PC-9 (cell line): ENCODE data around the gene CEACAM4. TPM values are rescaled to one million over a fixed set of nuclear protein-coding genes. Genes with fewer than 3 reads are reported as not detected.
A peak's percentile ranks its signal among the peaks of the same experiment; 100 is the strongest.

Experiments
- BruUV-seq: library from RNA; stranded (reverse); fragments of 400-500 nt; replicated peaks from 2 replicates; lab custom pipeline; 2021; lab: Mats Ljungman, UMichigan
- CTCF ChIA-PET: fragments of 300-600 bp; sonication (Branson Sonifier 250); formaldehyde crosslinking; loops from one replicate; lab custom pipeline; 2022; ENCODE audit warnings: antibody characterized with exemption; lab: Charles Lee
- POLR2A ChIA-PET: fragments of 300-600 bp; sonication (Branson Sonifier 250); formaldehyde crosslinking; loops from one replicate; lab custom pipeline; 2022; ENCODE audit warnings: antibody characterized with exemption; ENCODE audit not compliant: unreplicated experiment; lab: Charles Lee
- DNase-seq, 2 experiments: peaks; one replicate each; pipeline versions ENCODE4 v3.0.0 to v3.0.0-alpha.2; 2015 to 2022; ENCODE audit warnings: mixed read lengths in 1 of 2
- H2AFZ ChIP-seq: fragments of 200-600 bp; sonication (generic); 2 replicates; pipeline ENCODE4 v1.8.1; 2017; ENCODE audit warnings: antibody characterized with exemption
- H3F3A ChIP-seq: fragments of 200-600 bp; sonication (generic); 2 replicates; pipeline ENCODE4 v1.8.1; 2017; ENCODE audit warnings: antibody characterized with exemption, mild to moderate bottlenecking, low read depth; ENCODE audit not compliant: insufficient read depth
- H3K27ac ChIP-seq: fragments of 200-600 bp; sonication (generic); 2 replicates; pipeline ENCODE4 v1.6.1; 2016; ENCODE audit warnings: mixed run types
- H3K27me3 ChIP-seq: fragments of 200-600 bp; sonication (generic); 2 replicates; pipeline ENCODE4 v1.6.1; 2016; ENCODE audit warnings: low read depth, mixed run types; ENCODE audit not compliant: insufficient read depth
- H3K36me3 ChIP-seq: fragments of 200-600 bp; sonication (generic); 2 replicates; pipeline ENCODE4 v1.6.1; 2016; ENCODE audit warnings: low read depth, mixed run types
- H3K4me1 ChIP-seq: fragments of 200-600 bp; sonication (generic); replicated peaks from 2 replicates; pipeline ENCODE4 v1.6.1; 2016; ENCODE audit warnings: mixed run types; ENCODE audit not compliant: insufficient read depth
- H3K4me2 ChIP-seq: fragments of 200-600 bp; sonication (generic); 2 replicates; pipeline ENCODE4 v1.6.1; 2017; ENCODE audit warnings: mixed run types
- H3K4me3 ChIP-seq: fragments of 200-600 bp; sonication (generic); 2 replicates; pipeline ENCODE4 v1.6.1; 2016; ENCODE audit warnings: mixed run types
- H3K79me2 ChIP-seq: fragments of 200-600 bp; sonication (generic); 2 replicates; pipeline ENCODE4 v1.6.1; 2017; ENCODE audit warnings: low read depth, mixed run types
- H3K9me2 ChIP-seq: fragments of 200-600 bp; sonication (generic); 2 replicates; pipeline ENCODE4 v1.8.1; 2017; ENCODE audit warnings: mild to moderate bottlenecking; ENCODE audit not compliant: insufficient read depth
- H3K9me3 ChIP-seq: fragments of 200-600 bp; sonication (generic); 2 replicates; pipeline ENCODE4 v1.8.1; 2016; ENCODE audit warnings: low read depth; ENCODE audit not compliant: insufficient read depth
- H4K20me1 ChIP-seq: fragments of 200-600 bp; sonication (generic); 2 replicates; pipeline ENCODE4 v1.8.1; 2017; ENCODE audit not compliant: insufficient read depth
- EZH2 ChIP-seq: fragments of 200-600 bp; sonication (generic); IDR thresholded peaks from 2 replicates; pipeline ENCODE4 v1.8.0; 2017; ENCODE audit warnings: antibody characterized with exemption, low read depth
- intact Hi-C: fragments of 100-400 bp; cut with micrococcal nuclease; formaldehyde crosslinking; loops from one replicate; pipeline ENCODE4 v1.10.0; 2022; ENCODE audit not compliant: unreplicated experiment
- total RNA-seq: library from RNA; stranded (reverse); gene quantifications from 2 replicates; pipeline ENCODE4 v1.2.3, GENCODE V29; 2021
- TF ChIP-seq, protein P1 (sequence below): fragments of 200-600 bp; sonication (generic); conservative IDR thresholded peaks from 2 replicates; pipeline ENCODE4 v1.6.1; 2017; ENCODE audit warnings: mixed run types, antibody characterized with exemption, mild to moderate bottlenecking, moderate library complexity

Gene CEACAM4
- total RNA-seq, 1 experiment from 2014 or later, result not detected

DNA sequence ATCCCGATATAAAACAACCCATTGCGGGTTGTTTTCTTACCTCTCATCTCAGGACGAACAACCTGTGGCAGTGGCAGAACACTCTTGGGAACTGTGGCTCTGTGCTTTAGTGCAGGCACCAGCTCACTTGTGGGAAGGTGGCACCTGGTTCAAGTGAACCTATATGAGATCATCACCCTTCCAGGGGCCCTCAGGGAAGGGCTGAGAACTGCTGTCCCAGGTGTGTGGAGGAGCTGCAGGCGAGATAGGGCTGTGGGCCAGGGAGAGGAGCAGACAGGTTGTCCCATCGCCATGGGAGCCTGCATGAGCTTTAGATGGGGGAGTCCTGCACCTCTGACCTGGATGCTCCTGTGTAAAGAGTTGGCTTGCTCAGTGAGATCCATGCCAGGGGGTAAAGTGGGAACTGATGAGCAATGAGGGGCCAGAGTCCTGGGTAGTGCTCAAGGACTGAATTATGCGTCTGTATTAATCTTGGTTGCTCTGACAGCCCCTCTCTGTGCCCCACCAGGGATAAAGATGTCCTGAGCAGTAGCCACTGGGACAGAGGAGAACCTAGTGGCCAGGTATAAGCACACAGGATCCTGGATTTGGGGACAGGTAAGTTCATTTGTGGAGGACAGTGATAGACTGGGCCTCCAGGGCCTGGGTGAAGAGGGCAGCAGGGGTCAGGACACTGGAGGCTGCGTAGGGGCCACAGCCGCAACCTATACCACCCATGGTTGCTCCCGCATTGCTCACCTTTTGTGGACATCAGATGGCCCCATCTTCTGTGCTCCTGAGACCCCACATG lies 8.7 kb downstream of the CEACAM4 start:
- no peaks in the 10 kb centered on the region for H3K4me1 ChIP-seq
- no peaks in the 10 kb centered on the region for H3K9me3 ChIP-seq
- H3K27ac ChIP-seq, result no peak overlapping the region
- no TSS peak for BruUV-seq
- H3K4me2 ChIP-seq, result no peak overlapping the region
- peaks cover 73% of the 10 kb centered on the region for H3K27me3 ChIP-seq
- H4K20me1 ChIP-seq, result no peaks in the 10 kb centered on the region
- intact Hi-C loops, result no loop called here
- DNase-seq, result no peak
- ChIA-PET POLR2A (no interaction called here), CTCF (no interaction called here)
- no peaks in the 10 kb centered on the region for H3K36me3 ChIP-seq
- H3K79me2 ChIP-seq, result no peaks in the 10 kb centered on the region
- H3F3A ChIP-seq, result no peaks in the 10 kb centered on the region
- H3K9me2 ChIP-seq, result no peaks in the 10 kb centered on the region
- no peak overlapping the region for H3K4me3 ChIP-seq
- TF ChIP-seq EZH2, result no peak
- TF ChIP-seq, protein P1, sequence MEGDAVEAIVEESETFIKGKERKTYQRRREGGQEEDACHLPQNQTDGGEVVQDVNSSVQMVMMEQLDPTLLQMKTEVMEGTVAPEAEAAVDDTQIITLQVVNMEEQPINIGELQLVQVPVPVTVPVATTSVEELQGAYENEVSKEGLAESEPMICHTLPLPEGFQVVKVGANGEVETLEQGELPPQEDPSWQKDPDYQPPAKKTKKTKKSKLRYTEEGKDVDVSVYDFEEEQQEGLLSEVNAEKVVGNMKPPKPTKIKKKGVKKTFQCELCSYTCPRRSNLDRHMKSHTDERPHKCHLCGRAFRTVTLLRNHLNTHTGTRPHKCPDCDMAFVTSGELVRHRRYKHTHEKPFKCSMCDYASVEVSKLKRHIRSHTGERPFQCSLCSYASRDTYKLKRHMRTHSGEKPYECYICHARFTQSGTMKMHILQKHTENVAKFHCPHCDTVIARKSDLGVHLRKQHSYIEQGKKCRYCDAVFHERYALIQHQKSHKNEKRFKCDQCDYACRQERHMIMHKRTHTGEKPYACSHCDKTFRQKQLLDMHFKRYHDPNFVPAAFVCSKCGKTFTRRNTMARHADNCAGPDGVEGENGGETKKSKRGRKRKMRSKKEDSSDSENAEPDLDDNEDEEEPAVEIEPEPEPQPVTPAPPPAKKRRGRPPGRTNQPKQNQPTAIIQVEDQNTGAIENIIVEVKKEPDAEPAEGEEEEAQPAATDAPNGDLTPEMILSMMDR, result no peak
- H2AFZ ChIP-seq, result no peak overlapping the region

DNA sequence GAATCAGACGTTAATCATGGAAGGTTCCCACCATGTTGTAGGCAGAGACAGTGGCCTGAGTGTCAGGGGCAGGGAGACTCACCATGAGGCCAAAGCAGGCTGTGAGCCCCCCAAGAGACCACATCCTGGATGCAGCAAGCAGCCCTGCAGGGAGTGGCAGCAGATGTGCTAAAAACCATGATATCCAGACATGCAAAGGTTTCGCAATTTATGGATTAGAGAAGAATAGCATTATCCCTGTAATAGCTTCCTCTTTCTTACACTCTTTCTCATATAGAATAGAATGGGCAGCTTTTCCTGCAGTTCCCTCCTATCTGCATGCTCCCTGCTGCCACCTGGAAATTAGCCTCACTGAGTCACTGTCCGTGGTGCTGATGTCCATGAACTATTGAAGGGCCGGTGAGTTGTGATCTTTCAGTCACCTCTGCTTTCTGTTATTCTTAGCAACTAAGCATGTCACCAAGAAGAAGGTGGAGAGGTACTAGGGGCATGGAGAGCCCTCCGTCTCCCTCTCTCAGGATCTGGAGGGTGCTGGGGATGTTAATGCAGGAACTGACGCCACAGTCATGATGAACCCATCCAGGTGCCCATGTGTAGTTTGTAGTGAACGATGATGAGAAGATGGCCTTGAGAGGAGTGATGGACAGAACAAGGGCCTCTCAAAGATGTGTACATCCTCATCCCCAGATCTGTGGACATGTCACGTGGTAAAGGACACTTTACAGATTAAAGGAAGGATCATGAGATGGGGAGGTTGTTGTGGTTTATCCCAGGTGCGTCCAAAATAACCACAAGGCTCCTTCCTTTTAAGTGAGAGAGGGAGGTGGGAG lies 9.9 kb downstream of the CEACAM4 start:
- no TSS peak for BruUV-seq
- intact Hi-C loops, result no loop called here
- ChIA-PET POLR2A (no interaction called here), CTCF (no interaction called here)
- Histone ChIP-seq H2AFZ (no peak overlapping the region), H3K9me3 (no peaks in the 10 kb centered on the region), H3K4me1 (no peaks in the 10 kb centered on the region), H3K79me2 (no peaks in the 10 kb centered on the region), H3K36me3 (no peaks in the 10 kb centered on the region), H3K27me3 (peaks cover 74% of the 10 kb centered on the region), H3K4me2 (no peak overlapping the region), H4K20me1 (no peaks in the 10 kb centered on the region), H3K27ac (no peak overlapping the region), H3K9me2 (no peaks in the 10 kb centered on the region), H3F3A (no peaks in the 10 kb centered on the region), H3K4me3 (no peak overlapping the region)
- DNase-seq, result peak in 1 of 2 experiments; percentile 19
- TF ChIP-seq EZH2, result no peak
- TF ChIP-seq, protein P1, result no peak

DNA sequence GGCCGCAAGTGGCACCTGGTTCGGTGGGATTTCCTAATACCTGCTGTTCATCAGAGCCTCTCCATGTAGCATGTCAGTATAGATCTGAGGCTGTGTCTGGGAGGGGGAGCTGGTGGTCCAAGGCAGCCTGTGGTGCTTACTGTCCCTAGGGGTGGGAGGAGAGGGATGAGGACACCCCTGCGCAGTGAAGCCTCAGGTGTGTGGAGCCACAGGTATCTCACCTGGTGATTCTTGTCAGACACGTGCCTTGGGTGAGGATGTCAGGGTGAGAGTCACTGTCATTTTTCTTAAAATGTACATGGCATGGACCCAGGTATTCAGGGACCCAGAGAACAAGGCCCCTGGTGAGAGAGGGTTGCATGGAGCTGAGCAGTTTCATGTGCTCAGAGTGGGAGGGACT lies 11.7 kb downstream of the CEACAM4 start:
- no peak for TF ChIP-seq EZH2
- TF ChIP-seq, protein P1, result no peak
- no peak for DNase-seq
- CTCF ChIA-PET, result interaction anchor here (0.7 kb wide), 1 partner anchor 80 kb away, joined by 10 read pairs; no protein-coding TSS in a partner anchor
- no TSS peak for BruUV-seq
- H3K27me3 ChIP-seq, result peaks cover 66% of the 10 kb centered on the region
- H3K4me1 ChIP-seq, result no peaks in the 10 kb centered on the region
- H3K9me3 ChIP-seq, result no peaks in the 10 kb centered on the region
- intact Hi-C loops, result no loop called here
- no peak overlapping the region for H3K4me2 ChIP-seq
- no peak overlapping the region for H3K27ac ChIP-seq
- H3K79me2 ChIP-seq, result no peaks in the 10 kb centered on the region
- H4K20me1 ChIP-seq, result no peaks in the 10 kb centered on the region
- no peak overlapping the region for H2AFZ ChIP-seq
- no peaks in the 10 kb centered on the region for H3K9me2 ChIP-seq
- H3K36me3 ChIP-seq, result no peaks in the 10 kb centered on the region
- no peak overlapping the region for H3K4me3 ChIP-seq
- POLR2A ChIA-PET, result no interaction called here
- H3F3A ChIP-seq, result no peaks in the 10 kb centered on the region
